Keratinocyte (primary cell): Measurements from ENCODE around the gene ERC2. TPM values are rescaled to one million over a fixed set of nuclear protein-coding genes. Genes with fewer than 3 reads are reported as not detected.
A peak's percentile ranks its signal among the peaks of the same experiment; 100 is the strongest.

ENCODE experiments used
- DNase-seq: peaks from one replicate; pipeline ENCODE4 v3.0.0-alpha.2; 2011; ENCODE audit warnings: low read depth, missing footprints, low spot score
- FAIRE-seq: peaks from 2 replicates; lab custom pipeline; 2011; peaks lifted over from hg19 to GRCh38; lab: Jason Lieb, UNC
- H2AFZ ChIP-seq: 2 replicates; pipeline ENCODE4 v1.6.0; 2012; ENCODE audit warnings: low read length, control low read depth, inconsistent platforms; ENCODE audit not compliant: control insufficient read depth
- H3K27ac ChIP-seq: 2 replicates; pipeline ENCODE4 v1.5.1; 2011; ENCODE audit warnings: low read length; ENCODE audit not compliant: control insufficient read depth, insufficient read depth
- H3K27me3 ChIP-seq: 3 replicates; pipeline ENCODE4 v1.6.0; 2011; ENCODE audit warnings: low read length; ENCODE audit not compliant: control insufficient read depth, insufficient read depth; ENCODE audit errors: extremely low read depth
- H3K36me3 ChIP-seq, 2 experiments: 2 replicates in 1 of 2; 3 replicates in 1 of 2; pipeline ENCODE4 v1.5.1; 2011; ENCODE audit warnings: low read length in 2 of 2, mild to moderate bottlenecking in 1 of 2; ENCODE audit not compliant: control insufficient read depth in 2 of 2, insufficient read depth in 2 of 2; ENCODE audit errors: extremely low read depth in 1 of 2
- H3K4me1 ChIP-seq: 3 replicates; pipeline ENCODE4 v1.5.1; 2011; ENCODE audit warnings: low read length; ENCODE audit not compliant: control insufficient read depth, insufficient read depth; ENCODE audit errors: extremely low read depth
- H3K4me2 ChIP-seq: 3 replicates; pipeline ENCODE4 v1.6.0; 2011; ENCODE audit warnings: low read depth, low read length; ENCODE audit not compliant: control insufficient read depth, insufficient read depth; ENCODE audit errors: extremely low read depth
- H3K4me3 ChIP-seq, 3 experiments: fragments of 200-600 bp in 1 of 3; sonication (generic) in 1 of 3; 2 replicates in 2 of 3; 3 replicates in 1 of 3; pipeline ENCODE4 v1.5.1; 2011 to 2016; ENCODE audit warnings: low read length in 3 of 3, mild to moderate bottlenecking in 3 of 3, control low read depth in 2 of 3, inconsistent platforms in 1 of 3, low read depth in 1 of 3, mixed read lengths in 1 of 3, mixed run types in 1 of 3, moderate library complexity in 1 of 3; ENCODE audit not compliant: control insufficient read depth in 2 of 3, insufficient read depth in 2 of 3; ENCODE audit errors: extremely low read depth in 1 of 3
- H3K79me2 ChIP-seq: 2 replicates; pipeline ENCODE4 v1.6.0; 2012; ENCODE audit warnings: low read length; ENCODE audit not compliant: control insufficient read depth, insufficient read depth
- H3K9ac ChIP-seq: 3 replicates; pipeline ENCODE4 v1.6.0; 2011; ENCODE audit warnings: low read length; ENCODE audit not compliant: control insufficient read depth, insufficient read depth; ENCODE audit errors: extremely low read depth
- H3K9me1 ChIP-seq: 3 replicates; pipeline ENCODE4 v1.6.0; 2011; ENCODE audit warnings: low read length; ENCODE audit not compliant: control insufficient read depth, insufficient read depth; ENCODE audit errors: extremely low read depth
- H3K9me3 ChIP-seq: 2 replicates; pipeline ENCODE4 v1.5.1; 2012; ENCODE audit warnings: low read depth, low read length; ENCODE audit not compliant: control insufficient read depth
- H4K20me1 ChIP-seq: 3 replicates; pipeline ENCODE4 v1.6.0; 2011; ENCODE audit warnings: low read length; ENCODE audit not compliant: control insufficient read depth, insufficient read depth; ENCODE audit errors: extremely low read depth
- EZH2 ChIP-seq: IDR thresholded peaks from one replicate; pipeline ENCODE4 v1.6.1; 2012; ENCODE audit warnings: inconsistent platforms, mild to moderate bottlenecking, low read length, moderate library complexity
- dilution Hi-C: fragments of 300-500 bp; cut with MboI; formaldehyde crosslinking; loops from one replicate; pipeline ENCODE4 v1.7.0; 2020; ENCODE audit warnings: low sequenced_read_pairs; ENCODE audit not compliant: extremely low pct_ligation_motif_present
- polyA plus RNA-seq, 5 experiments: library from polyadenylated mRNA; depleted of rRNA in 3 of 5; stranded (reverse) in 3 of 5; stranded (forward) in 1 of 5; unstranded in 1 of 5; fragments of >200 nt; gene quantifications; 1 replicate in 1 of 5; 2 replicates in 3 of 5; 3 replicates in 1 of 5; pipeline versions ENCODE4 v1.2.1 to v1.2.3, GENCODE V29; 2011 to 2012; ENCODE audit warnings: missing spikeins in 2 of 5, low read depth in 1 of 5, low replicate concordance in 1 of 5
- TF ChIP-seq, protein P1 (sequence below), 3 experiments: IDR thresholded peaks in 1 of 3; conservative IDR thresholded peaks in 1 of 3; optimal IDR thresholded peaks in 1 of 3; 2 replicates in 2 of 3; 3 replicates in 1 of 3; pipeline versions ENCODE3 to v1.5.1; 2011; ENCODE audit warnings: low read length in 3 of 3, mild to moderate bottlenecking in 3 of 3, moderate library complexity in 2 of 3, control low read depth in 1 of 3, inconsistent platforms in 1 of 3; ENCODE audit not compliant: insufficient read depth in 2 of 3; ENCODE audit errors: extremely low read depth in 1 of 3

Gene ERC2
- polyA plus RNA-seq, 1 donor (not counting 4 experiments of a cell fraction or from before 2014, with no cell fraction given) = 0.08 TPM

DNA sequence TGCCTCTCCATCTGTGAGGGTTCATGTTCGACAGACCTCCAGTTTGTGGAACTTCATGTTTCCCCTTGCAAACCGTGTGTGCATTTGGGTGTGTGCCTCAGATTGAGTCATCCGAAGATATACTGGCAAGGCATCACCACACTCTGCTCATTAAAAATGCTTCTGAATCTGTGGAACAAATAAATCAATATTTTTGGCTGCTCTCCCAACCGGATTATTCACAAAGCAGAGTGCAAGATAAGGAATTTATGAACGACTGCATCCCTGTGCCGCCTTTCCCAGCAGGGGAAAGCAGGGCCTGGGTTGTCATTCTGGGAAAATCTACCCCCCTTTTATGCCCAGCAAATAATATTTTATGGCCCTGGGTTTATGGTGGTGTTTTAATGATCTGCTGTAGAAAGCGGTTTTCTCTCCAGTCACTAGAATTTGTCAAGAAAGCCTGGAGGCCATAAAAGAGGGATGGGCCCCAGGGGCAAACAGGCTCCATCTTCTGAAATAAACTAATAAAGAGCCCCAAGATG is 976.9 kb downstream of the ERC2 start:
- TF ChIP-seq EZH2 = no peak
- TF ChIP-seq, protein P1, sequence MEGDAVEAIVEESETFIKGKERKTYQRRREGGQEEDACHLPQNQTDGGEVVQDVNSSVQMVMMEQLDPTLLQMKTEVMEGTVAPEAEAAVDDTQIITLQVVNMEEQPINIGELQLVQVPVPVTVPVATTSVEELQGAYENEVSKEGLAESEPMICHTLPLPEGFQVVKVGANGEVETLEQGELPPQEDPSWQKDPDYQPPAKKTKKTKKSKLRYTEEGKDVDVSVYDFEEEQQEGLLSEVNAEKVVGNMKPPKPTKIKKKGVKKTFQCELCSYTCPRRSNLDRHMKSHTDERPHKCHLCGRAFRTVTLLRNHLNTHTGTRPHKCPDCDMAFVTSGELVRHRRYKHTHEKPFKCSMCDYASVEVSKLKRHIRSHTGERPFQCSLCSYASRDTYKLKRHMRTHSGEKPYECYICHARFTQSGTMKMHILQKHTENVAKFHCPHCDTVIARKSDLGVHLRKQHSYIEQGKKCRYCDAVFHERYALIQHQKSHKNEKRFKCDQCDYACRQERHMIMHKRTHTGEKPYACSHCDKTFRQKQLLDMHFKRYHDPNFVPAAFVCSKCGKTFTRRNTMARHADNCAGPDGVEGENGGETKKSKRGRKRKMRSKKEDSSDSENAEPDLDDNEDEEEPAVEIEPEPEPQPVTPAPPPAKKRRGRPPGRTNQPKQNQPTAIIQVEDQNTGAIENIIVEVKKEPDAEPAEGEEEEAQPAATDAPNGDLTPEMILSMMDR (optimal IDR thresholded peaks at IDR 0.05 in 1 of 3, IDR thresholded peaks at IDR 0.05 in 1 of 3, conservative IDR thresholded peaks at IDR 0.05 in 1 of 3; ENCODE audit: extremely low read depth in 1 of 3, insufficient read depth in 2 of 3, low read length in 3 of 3) = no peak
- Histone ChIP-seq H3K27ac (peak overlapping the region; percentile 39), H3K9me3 (no peaks in the 10 kb centered on the region), H3K9me1 (peaks cover 2% of the 10 kb centered on the region), H3K27me3 (no peaks in the 10 kb centered on the region), H4K20me1 (no peaks in the 10 kb centered on the region), H3K4me1 (peaks cover 40% of the 10 kb centered on the region), H3K79me2 (peaks cover 16% of the 10 kb centered on the region), H3K4me2 (peak overlapping the region; percentile 93), H3K36me3 (no peaks in the 10 kb centered on the region), H2AFZ (no peak overlapping the region), H3K9ac (no peak overlapping the region), H3K4me3 (no peak overlapping the region)
- DNase-seq (no peak), FAIRE-seq (peak; percentile 97)
- dilution Hi-C loops = loop anchor here (25.0 kb wide), 2 partner anchors 246 to 396 kb away; no protein-coding TSS in a partner anchor

DNA sequence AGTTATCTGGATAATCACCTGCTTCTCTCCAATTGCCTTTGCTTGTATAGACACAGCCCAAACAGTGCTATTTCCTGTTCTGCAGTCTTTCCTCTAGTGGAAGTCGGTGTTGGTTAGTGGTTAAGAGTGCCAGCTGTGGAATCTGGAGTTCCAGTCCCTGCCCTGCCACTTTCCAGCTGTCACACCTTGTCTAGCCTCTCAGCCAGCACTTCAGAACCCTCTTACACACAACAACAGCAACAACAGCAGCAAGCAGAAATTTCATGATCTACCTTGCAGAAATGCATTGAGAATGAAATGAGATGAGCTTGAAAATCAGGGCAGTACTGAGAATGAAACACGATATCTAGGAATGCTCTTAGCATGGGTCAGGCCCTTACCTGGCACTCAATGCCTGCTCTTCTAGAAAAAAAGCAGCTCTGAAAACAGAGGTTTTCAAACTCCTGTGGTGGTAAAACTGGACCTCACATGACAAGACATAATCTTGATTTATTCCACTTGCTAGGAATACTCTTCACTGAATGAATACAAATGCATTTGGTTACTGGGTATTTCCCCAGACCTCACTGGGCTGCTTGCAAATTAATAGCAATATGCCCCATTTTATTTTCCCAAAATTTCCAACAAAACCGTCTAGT is 977.9 kb downstream of the ERC2 start:
- Histone ChIP-seq H3K4me3 (peak overlapping the region in 1 of 3 experiments; percentile 89), H3K27ac (peak overlapping the region; percentile 56), H3K9ac (no peak overlapping the region), H3K36me3 (no peaks in the 10 kb centered on the region), H3K79me2 (peaks cover 26% of the 10 kb centered on the region), H3K4me1 (peaks cover 40% of the 10 kb centered on the region), H2AFZ (no peak overlapping the region), H4K20me1 (no peaks in the 10 kb centered on the region), H3K9me1 (peaks cover 2% of the 10 kb centered on the region), H3K4me2 (peak overlapping the region; percentile 93), H3K27me3 (no peaks in the 10 kb centered on the region), H3K9me3 (no peaks in the 10 kb centered on the region)
- peak; percentile 83 for FAIRE-seq
- no peak for DNase-seq
- TF ChIP-seq, protein P1 (optimal IDR thresholded peaks at IDR 0.05 in 1 of 3, IDR thresholded peaks at IDR 0.05 in 1 of 3, conservative IDR thresholded peaks at IDR 0.05 in 1 of 3; ENCODE audit: extremely low read depth in 1 of 3, insufficient read depth in 2 of 3, low read length in 3 of 3) = no peak
- TF ChIP-seq EZH2 = no peak
- dilution Hi-C loops = loop anchor here (25.0 kb wide), 2 partner anchors 247 to 397 kb away; no protein-coding TSS in a partner anchor
